ENCODE results near the gene ENAH.

- TF ChIP-seq POLR2A (IDR thresholded peaks at IDR 0.05; ENCODE audit: low read length) (no peak), GATA1 (IDR thresholded peaks at IDR 0.05; ENCODE audit: low read depth, low read length) (no peak)
These were observed 166.1 kb downstream of the ENAH start for GRCh38 chr1:225486856-225487255.

Measured in erythroblast (primary cell).